GM18867 (cell line): ENCODE measurements around the gene FGFR3.

Source experiments
- ATAC-seq: cut with Tn5 transposase; IDR thresholded peaks from one replicate; pipeline ENCODE4 v1.9.1; 2021; ENCODE audit warnings: mild to moderate bottlenecking, moderate library complexity; ENCODE audit not compliant: unreplicated experiment

The FGFR3 gene

DNA sequence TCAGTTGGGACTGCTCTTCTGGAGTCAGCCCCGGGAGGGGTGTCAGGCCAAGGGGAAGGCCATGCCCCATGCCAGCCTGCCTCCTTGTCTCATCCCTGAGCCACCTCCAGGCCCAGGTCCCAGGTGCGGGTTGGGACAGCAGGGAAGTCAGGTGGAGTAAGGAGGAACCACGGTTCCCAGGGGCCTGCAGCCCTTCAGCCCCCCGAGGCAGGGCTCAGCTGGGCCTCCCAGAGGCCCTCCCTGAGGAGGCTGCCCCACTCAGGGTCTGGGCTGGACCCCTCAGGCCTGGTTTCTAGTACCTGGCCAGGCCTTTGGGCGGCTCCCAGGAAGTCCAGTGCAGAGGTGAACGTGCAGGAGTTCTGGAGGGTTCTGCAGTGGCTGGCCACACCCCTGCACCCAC, 23.4 kb upstream of the FGFR3 start:
- ATAC-seq, result no peak

DNA sequence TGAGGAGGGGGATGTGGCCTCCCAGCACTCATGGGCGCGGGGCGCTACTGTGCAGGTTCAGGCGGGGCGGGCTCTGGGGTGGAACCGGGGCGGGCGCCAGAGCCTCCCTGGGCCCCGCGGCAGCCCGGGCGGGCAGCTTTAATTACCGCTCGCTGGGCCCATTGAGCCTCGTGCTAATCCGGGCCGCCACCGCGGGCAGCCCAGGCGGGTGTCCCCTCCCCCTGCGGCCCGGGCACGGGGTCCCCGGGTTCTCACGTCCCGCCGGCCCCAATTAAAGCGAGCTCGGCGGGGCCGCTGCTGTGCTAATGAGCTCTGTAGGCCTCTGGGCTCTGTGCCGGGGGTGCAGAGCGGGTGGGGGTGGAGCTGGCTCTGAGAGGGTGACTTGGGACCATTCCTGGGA, 22.8 kb upstream of the FGFR3 start:
- no peak for ATAC-seq

DNA sequence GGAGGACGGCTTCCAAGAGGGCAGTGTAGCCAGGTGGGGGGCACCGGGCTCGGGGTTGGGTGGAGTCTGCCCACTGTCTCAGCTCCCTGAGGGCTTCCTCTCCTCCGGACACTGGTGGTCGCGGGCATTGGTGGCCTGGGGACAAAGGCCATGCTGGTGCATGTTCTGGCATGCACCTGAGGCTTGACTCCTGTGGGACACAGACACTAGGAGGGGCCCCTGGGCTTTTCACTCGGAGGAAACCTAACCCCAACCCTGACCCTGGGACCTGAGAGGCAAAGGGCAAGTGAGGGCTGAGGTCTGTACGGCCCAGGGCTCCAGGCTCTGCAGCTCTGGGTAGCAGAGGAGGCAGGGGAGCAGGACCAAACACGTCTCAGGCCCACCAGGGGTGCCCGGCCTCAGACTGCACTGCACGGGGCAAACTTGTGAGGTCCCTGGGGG, 22.3 kb upstream of the FGFR3 start:
- no peak for ATAC-seq

DNA sequence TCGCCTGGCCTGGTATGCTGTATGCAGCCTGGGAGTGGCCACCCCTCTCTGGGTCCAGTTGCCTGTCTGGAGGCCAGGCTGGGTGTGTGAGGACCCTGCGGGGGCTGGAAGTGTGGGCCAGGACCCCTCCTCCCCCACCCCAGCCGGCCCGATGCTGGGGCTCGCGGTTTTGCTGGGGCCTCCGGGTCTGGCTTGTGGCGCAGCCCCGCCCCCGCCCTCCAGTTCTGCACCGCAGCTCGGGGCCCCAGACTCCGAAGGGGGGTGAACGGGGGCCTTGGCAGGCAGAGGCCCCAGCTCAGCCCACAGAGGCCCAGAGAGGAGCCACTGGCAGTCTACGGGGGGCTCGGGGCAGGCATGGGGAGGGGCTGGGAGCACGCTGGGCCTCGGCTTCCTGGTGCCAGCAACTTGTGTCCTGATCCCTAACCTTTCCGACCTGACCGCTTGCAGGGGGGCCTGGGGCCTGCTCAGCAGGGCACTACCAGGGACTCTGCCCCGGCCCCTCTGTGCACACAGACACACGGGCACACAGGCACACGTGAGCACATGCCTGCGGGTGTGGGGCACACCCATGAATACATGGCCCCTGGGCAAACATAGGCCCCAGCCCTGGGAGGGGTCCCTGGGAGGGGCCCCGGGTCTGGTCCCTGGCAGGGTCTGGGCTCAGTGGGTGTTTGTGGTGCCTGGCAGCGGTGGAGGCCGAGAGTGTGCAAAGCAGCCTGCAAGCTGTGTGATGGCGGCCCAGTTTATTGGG, 21.4 kb upstream of the FGFR3 start:
- ATAC-seq, result no peak

- no peak for ATAC-seq
Measured at GRCh38 chr4:1772853-1773538, 20.1 kb upstream of the FGFR3 start.

DNA sequence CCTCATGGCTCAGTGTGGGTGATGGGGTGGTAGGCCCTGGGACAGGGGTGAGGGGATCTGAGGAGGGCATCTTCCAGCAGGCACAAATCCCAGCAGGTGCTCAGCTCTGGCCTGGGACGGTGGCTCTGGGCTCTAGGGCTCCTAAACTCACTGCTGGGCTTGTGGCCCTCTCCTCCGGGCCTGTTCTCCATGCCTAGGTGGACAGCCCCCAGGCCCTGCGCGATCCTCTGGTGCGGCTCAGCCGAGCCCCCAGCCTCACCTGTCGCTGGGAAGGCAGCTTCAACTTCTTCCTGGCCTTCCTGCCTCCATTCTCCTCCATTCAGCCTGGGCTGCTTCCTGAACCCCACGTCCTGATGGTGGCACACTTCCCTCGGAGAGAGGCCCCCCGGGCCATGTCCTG, 19.3 kb upstream of the FGFR3 start:
- no peak for ATAC-seq

DNA sequence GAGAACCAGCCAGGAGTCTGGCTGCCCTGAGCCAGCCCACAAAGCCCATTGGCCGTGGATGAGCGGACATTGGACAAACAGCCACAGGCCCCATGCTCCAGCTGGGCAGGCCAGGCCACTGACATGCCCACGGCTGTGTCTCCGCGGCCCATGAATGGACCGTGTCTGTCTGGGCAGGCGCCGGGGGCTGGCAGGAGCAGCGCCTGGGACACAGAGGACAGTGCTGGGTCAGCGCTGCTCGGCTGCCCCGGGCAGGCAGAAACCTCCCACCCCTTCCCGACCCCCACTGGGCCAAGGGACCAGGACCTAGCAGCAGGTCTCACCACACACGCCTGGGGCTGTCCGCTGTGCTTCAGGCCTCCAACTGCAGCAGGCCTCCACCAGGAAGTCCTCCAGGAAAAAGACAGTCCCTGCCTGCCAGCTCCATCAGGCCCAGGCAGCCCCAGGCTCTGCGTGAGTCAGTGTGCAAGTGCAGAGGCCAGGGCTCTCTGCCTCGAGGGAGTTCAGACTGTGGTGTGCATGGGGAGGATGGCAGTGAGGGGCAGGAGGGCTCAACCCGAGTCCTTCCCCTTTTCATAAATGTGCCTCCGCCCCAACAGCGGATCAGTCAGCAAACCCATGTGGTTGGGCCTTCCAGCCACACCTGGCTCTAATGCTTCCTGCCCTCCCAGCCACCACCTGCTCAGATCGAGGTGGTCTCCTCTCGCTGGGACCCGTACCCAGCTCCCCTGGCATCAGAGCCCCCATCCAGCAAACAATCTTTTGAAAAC, 17.2 kb upstream of the FGFR3 start:
- no peak for ATAC-seq

DNA sequence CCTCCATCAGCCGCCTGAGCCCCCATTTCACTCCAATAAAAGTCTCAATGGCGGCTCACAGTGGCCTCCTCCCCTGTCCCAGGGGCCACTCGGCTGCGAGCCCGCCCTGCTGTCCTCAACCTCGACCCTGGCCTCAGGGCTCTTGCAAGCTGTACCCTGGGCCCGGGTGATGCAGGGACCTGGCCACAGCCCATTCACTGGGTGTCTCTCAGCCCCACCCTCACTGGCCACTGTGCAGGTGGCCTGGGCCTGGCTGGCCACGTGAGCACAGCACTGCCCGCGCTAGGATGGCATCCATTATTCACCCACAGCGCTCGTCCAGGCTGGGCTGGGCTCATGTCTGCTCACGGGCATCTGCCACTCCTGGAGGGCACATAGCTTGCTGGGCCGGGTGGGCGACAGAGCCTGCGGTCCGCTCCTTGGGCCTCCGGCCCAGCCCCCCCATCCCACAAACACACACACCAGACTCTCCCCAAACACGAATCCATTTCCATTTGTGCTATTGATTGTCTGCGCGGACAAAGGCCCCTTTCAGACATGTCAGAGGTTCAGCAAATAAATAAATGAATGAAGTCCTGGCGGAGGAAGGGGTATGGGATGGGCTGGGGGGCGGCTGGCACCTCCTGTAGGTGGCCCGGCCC, 16.5 kb upstream of the FGFR3 start:
- ATAC-seq, result no peak

DNA sequence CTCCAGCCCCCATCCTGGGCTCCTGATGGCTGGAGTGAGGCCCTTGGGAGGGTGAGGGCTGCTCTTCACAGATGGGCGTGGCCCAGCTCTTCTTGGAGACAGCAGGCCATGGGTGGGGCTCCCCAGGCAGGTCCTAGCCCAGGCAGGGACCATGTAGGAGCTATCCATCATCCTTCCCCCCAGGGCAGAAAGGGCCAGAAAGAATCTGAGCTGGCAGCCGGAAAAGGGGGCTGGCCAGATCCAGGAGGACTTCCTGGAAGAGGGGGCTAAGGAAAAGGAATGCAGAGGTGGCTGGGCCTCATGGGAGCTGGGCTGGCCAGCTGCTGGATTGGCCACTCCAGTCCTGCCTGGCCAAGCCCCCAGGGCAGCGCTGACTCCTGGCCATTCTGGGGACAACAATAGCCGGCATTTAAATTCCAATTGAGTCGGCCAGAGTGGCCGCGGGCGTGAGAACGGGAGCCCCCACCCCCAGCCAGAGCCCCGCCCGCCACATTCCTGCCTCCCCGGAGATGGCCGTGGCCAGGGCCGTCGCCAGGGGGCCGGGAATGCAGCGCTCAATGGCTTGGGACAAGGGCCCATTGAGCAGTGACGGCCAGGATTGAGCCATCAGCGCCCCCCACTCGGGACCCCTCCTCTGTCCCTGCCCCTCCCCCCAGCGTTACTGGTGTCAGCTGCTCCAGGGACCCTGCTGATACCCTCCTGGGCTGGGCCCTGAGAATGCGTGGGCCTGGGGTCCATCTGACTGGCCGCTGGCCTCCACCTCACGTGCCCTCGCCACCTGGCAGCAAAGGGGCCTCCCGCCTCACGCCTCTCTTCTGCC, 15.1 kb upstream of the FGFR3 start:
- ATAC-seq, result no peak

GRCh38 chr4:1778642-1779392, 14.3 kb upstream of the FGFR3 start:
- ATAC-seq, result no peak

GRCh38 chr4:1779588-1780382, 13.3 kb upstream of the FGFR3 start:
- ATAC-seq, result no peak

DNA sequence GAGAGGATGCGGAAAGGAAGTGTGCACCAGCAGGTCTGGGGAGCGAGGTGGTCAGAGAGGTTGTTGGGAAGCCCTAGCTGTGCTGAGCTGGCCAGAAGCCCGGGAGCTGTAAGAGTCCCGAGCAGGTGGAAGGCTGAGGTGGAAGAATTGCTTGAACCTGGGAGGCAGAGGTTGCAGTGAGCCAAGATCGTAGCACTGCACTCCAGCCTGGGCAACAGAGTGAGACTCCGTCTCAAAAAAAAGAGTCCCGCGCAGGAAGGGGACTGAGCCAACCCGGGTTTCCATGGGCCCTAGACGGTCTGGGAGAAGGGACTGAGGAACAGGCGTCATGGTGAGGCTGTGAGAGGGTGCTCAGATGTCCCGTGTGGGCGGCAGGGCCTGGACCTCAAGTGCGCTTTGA, 12.7 kb upstream of the FGFR3 start:
- no peak for ATAC-seq

DNA sequence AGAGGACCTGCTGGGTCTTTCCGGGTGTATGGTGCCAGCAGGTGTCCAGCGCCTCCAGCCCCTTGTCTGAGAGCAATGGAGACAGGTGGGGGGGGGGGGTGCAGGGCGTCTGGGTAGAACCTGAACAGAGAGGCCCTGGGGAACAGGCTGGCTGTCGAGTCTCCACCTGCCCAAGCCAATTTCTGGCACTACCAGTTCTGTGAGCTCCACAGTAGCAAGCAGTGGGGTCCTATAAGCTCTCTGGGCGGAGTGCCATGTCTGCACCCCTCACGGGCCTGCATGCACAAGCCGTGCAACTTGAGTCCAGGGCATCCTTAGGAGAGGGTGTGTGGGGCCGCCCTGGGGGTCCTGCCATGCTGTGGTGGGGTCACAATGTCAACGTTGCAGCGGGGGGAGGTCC, 10.1 kb upstream of the FGFR3 start:
- ATAC-seq, result no peak

- no peak for ATAC-seq
Measured at GRCh38 chr4:1783970-1784369, 9.1 kb upstream of the FGFR3 start.

DNA sequence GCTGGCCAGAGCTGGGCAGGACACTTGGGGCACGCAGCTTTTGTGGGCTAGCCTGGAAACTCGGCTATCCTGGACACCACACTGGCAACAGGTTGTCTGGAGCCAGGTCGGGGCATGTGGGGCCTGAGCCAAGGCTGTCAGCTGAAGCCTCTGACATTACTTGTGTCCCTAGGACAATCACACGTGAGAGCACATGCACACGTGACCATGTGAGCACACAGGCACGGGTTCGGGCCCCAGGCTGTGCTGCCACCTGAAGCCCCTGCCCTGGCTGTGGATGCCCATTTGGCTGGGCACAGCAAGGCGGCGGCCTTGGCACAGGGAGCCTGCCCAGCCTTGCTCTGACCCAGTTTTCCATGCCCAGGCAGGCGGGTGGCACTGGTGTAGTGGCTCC, 8.7 kb upstream of the FGFR3 start:
- no peak for ATAC-seq

DNA sequence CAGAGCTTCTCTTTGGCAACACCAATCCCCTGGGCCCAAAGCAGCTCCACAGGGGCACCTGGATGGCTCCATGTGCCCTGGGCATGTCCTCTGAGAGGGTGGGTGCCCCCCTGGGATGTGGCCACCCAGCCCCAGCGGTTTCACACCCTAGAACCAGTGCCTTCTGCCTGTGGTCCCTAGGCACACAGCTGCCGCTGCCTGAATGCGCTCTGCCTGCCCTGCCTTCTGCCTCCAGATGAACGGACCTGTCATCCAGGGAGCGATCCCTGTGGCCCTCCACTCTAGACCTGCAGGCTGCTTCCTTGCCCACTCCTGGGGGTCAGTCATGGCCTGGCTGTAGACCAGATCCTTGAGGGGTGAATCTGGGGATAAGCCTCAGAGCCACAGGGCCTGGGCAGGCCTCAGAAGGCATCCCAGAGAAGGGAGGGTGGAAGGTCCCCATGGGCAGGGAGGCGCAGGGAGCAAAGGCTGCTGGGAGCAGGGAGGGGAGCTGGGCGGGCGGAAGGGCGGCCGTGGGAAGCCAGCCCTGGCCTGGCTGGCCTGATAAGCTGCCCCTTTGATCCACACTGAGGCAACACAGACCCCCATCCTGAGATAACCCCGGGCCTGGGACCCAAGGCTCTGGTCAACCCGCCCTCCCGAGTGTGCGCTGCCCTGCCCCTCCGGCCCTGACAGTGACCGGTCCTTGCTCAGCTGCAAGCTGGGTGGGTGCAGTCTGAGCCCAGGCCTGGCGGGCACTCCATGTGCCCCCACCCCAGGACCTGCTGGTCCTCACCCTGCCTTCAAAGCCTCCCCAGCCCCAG, 8.1 kb upstream of the FGFR3 start:
- ATAC-seq, result no peak

- ATAC-seq, result no peak
Measured at GRCh38 chr4:1785592-1785991, 7.5 kb upstream of the FGFR3 start.
